Kidney epithelial cell (primary cell): ENCODE measurements around the gene LAMB4. TPM values are rescaled to one million over a fixed set of nuclear protein-coding genes. Genes with fewer than 3 reads are reported as not detected.

ENCODE experiments used
- DNase-seq: peaks from one replicate; pipeline ENCODE4 v3.0.0-alpha.2; 2010; ENCODE audit warnings: low read depth
- H3K27me3 ChIP-seq: 2 replicates; pipeline ENCODE4 v1.6.0; 2011; ENCODE audit warnings: low read length; ENCODE audit not compliant: control insufficient read depth, insufficient read depth
- H3K36me3 ChIP-seq: 2 replicates; pipeline ENCODE4 v1.5.1; 2011; ENCODE audit warnings: low read length; ENCODE audit not compliant: control insufficient read depth, insufficient read depth
- H3K4me3 ChIP-seq: 2 replicates; pipeline ENCODE4 v1.5.1; 2011; ENCODE audit warnings: low read depth, mild to moderate bottlenecking, control low read depth, low read length
- CTCF ChIP-seq: IDR thresholded peaks from 2 replicates; pipeline ENCODE4 v1.5.1; 2011; ENCODE audit warnings: mild to moderate bottlenecking, moderate library complexity, low read length, control low read depth, inconsistent platforms; ENCODE audit not compliant: insufficient read depth, poor library complexity, severe bottlenecking
- total RNA-seq: library from RNA; depleted of rRNA; stranded (reverse); fragments of >200 nt; gene quantifications from 2 replicates; pipeline ENCODE4 v1.2.3, GENCODE V29; 2015

The LAMB4 gene
- total RNA-seq, 1 donor from 2014 or later: not detected

- H3K27me3 ChIP-seq: no peaks in the 10 kb centered on the region
- no peak for DNase-seq
- TF ChIP-seq CTCF: no peak
- no peak overlapping the region for H3K4me3 ChIP-seq
- no peaks in the 10 kb centered on the region for H3K36me3 ChIP-seq
Observed at GRCh38 chr7:108165723-108166122, 35.6 kb upstream of the LAMB4 start.

- no peak for DNase-seq
- no peaks in the 10 kb centered on the region for H3K36me3 ChIP-seq
- no peak for TF ChIP-seq CTCF
- no peak overlapping the region for H3K4me3 ChIP-seq
- H3K27me3 ChIP-seq: no peaks in the 10 kb centered on the region
Observed at GRCh38 chr7:108164946-108165345, 34.8 kb upstream of the LAMB4 start.

GRCh38 chr7:108164342-108164741, 34.2 kb upstream of the LAMB4 start:
- TF ChIP-seq CTCF: no peak
- H3K36me3 ChIP-seq: no peaks in the 10 kb centered on the region
- no peaks in the 10 kb centered on the region for H3K27me3 ChIP-seq
- no peak for DNase-seq
- no peak overlapping the region for H3K4me3 ChIP-seq

- H3K4me3 ChIP-seq: no peak overlapping the region
- no peaks in the 10 kb centered on the region for H3K36me3 ChIP-seq
- no peaks in the 10 kb centered on the region for H3K27me3 ChIP-seq
- no peak for DNase-seq
- no peak for TF ChIP-seq CTCF
Observed at GRCh38 chr7:108158776-108159175, 28.6 kb upstream of the LAMB4 start.

DNA sequence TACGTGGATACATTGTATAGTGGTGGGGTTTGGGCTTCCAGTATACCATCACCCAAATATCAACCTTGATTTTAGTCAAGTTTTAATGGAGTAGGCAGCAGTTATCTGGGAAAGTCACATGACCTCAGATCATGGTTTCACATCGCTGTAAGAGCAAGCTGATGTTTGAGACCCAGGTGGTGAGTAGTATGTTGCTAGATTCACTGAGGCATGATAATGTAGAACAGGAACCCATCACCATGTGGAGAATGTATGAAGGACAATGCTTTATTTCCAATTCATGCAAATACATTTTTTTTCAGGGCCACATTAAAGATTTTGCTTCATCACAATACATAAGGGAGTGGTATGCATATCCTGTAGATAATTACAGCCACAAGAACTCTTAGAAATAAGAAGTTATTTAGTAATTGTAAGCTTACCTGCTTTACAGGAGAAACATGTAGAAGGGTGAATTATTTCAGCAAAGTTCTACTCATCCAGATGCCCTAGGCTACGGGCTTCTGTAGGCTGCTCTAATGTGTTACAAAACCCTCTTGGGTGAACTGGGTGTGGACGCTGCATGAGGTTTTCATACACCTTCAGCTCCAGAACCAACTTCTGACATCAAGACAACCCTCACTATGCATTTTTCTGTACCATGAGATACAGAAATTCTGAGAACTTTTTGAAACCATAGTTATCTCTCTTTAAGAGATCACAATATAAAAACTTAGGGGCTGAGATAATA, 27.6 kb upstream of the LAMB4 start:
- DNase-seq: no peak
- no peak for TF ChIP-seq CTCF
- H3K4me3 ChIP-seq: no peak overlapping the region
- H3K27me3 ChIP-seq: no peaks in the 10 kb centered on the region
- no peaks in the 10 kb centered on the region for H3K36me3 ChIP-seq

DNA sequence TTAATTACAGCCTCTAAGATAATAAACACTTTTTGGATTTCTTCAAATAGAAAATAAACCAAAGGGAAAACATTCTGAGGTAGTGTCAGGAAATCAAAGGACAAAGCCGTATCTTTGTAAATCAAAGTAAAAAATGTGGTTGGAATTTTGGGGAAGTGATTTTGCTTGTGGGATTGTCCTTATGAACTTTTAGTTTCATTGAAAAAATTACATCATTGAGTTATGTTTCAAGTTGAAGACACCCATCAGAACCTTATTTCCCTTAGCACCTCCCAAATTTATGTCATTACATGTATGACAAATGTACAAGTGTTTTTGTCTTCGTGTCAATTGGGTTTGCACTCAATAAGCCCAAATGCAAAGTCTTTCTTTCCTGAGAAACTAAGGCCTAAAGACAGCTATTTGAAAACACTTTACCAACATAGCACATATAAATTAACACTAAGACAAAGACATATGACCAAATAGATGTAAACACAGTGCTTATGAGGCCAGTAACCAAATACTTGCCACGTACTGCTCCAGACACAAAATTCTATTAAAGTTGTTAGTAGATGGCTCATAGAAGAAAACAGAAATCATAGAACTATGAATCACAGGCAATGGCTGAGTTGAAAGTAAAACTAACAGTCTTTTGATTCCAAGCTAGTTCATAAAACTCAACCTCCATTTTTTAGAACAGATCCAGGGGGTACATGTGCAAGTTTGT, 26.9 kb upstream of the LAMB4 start:
- Histone ChIP-seq H3K4me3 (no peak overlapping the region), H3K36me3 (no peaks in the 10 kb centered on the region), H3K27me3 (no peaks in the 10 kb centered on the region)
- DNase-seq: no peak
- TF ChIP-seq CTCF: no peak
